ENCODE results near the gene NDC1.

Gene NDC1

GRCh38 chr1:53735261-53735660 lies 102.8 kb downstream of the NDC1 start:
- DNase-seq (ENCODE audit: insufficient read length) (no peak), FAIRE-seq (no peak)
- TF ChIP-seq POLR2AphosphoS5 (IDR thresholded peaks at IDR 0.05; ENCODE audit: low read depth, low read length): no peak
- no peak for TF ChIP-seq TAF1 (IDR thresholded peaks at IDR 0.05; ENCODE audit: borderline replicate concordance, low read depth, low read length)
- no peak for TF ChIP-seq POLR2A (IDR thresholded peaks at IDR 0.05; ENCODE audit: low read depth, low read length)

GRCh38 chr1:53734650-53735211 lies 103.4 kb downstream of the NDC1 start:
- TF ChIP-seq POLR2AphosphoS5 (IDR thresholded peaks at IDR 0.05; ENCODE audit: low read depth, low read length) (no peak), TAF1 (IDR thresholded peaks at IDR 0.05; ENCODE audit: borderline replicate concordance, low read depth, low read length) (no peak), POLR2A (IDR thresholded peaks at IDR 0.05; ENCODE audit: low read depth, low read length) (no peak)
- no peak for DNase-seq (ENCODE audit: insufficient read length)
- no peak for FAIRE-seq

- FAIRE-seq (no peak), DNase-seq (ENCODE audit: insufficient read length) (no peak)
- no peak for TF ChIP-seq POLR2A (IDR thresholded peaks at IDR 0.05; ENCODE audit: low read depth, low read length)
- TF ChIP-seq TAF1 (IDR thresholded peaks at IDR 0.05; ENCODE audit: borderline replicate concordance, low read depth, low read length): no peak
- TF ChIP-seq POLR2AphosphoS5 (IDR thresholded peaks at IDR 0.05; ENCODE audit: low read depth, low read length): no peak
These were observed 104.0 kb downstream of the NDC1 start for GRCh38 chr1:53733975-53734649.

- DNase-seq (ENCODE audit: insufficient read length) (no peak), FAIRE-seq (no peak)
- TF ChIP-seq POLR2A (IDR thresholded peaks at IDR 0.05; ENCODE audit: low read depth, low read length) (no peak), TAF1 (IDR thresholded peaks at IDR 0.05; ENCODE audit: borderline replicate concordance, low read depth, low read length) (no peak), POLR2AphosphoS5 (IDR thresholded peaks at IDR 0.05; ENCODE audit: low read depth, low read length) (no peak)
These were observed 104.6 kb downstream of the NDC1 start for GRCh38 chr1:53733447-53733931.

GRCh38 chr1:53732912-53733317 lies 105.2 kb downstream of the NDC1 start:
- TF ChIP-seq POLR2A (IDR thresholded peaks at IDR 0.05; ENCODE audit: low read depth, low read length): no peak
- no peak for TF ChIP-seq TAF1 (IDR thresholded peaks at IDR 0.05; ENCODE audit: borderline replicate concordance, low read depth, low read length)
- no peak for TF ChIP-seq POLR2AphosphoS5 (IDR thresholded peaks at IDR 0.05; ENCODE audit: low read depth, low read length)
- DNase-seq (ENCODE audit: insufficient read length): no peak
- no peak for FAIRE-seq

GRCh38 chr1:53732409-53732808 lies 105.7 kb downstream of the NDC1 start:
- no peak for DNase-seq (ENCODE audit: insufficient read length)
- TF ChIP-seq POLR2A (IDR thresholded peaks at IDR 0.05; ENCODE audit: low read depth, low read length) (no peak), POLR2AphosphoS5 (IDR thresholded peaks at IDR 0.05; ENCODE audit: low read depth, low read length) (no peak), TAF1 (IDR thresholded peaks at IDR 0.05; ENCODE audit: borderline replicate concordance, low read depth, low read length) (no peak)
- no peak for FAIRE-seq

GRCh38 chr1:53731779-53732305 lies 106.3 kb downstream of the NDC1 start:
- TF ChIP-seq POLR2AphosphoS5 (IDR thresholded peaks at IDR 0.05; ENCODE audit: low read depth, low read length) (no peak), TAF1 (IDR thresholded peaks at IDR 0.05; ENCODE audit: borderline replicate concordance, low read depth, low read length) (no peak), POLR2A (IDR thresholded peaks at IDR 0.05; ENCODE audit: low read depth, low read length) (no peak)
- DNase-seq (ENCODE audit: insufficient read length): no peak
- FAIRE-seq: no peak

- DNase-seq (ENCODE audit: insufficient read length) (no peak), FAIRE-seq (no peak)
- TF ChIP-seq POLR2A (IDR thresholded peaks at IDR 0.05; ENCODE audit: low read depth, low read length) (no peak), TAF1 (IDR thresholded peaks at IDR 0.05; ENCODE audit: borderline replicate concordance, low read depth, low read length) (no peak), POLR2AphosphoS5 (IDR thresholded peaks at IDR 0.05; ENCODE audit: low read depth, low read length) (no peak)
These were observed 107.0 kb downstream of the NDC1 start for GRCh38 chr1:53731043-53731600.

GRCh38 chr1:53730224-53730865 lies 107.8 kb downstream of the NDC1 start:
- no peak for FAIRE-seq

GRCh38 chr1:53729456-53730223 lies 108.5 kb downstream of the NDC1 start:
- DNase-seq (ENCODE audit: insufficient read length): no peak
- FAIRE-seq: no peak
- TF ChIP-seq TAF1 (IDR thresholded peaks at IDR 0.05; ENCODE audit: borderline replicate concordance, low read depth, low read length) (no peak), POLR2A (IDR thresholded peaks at IDR 0.05; ENCODE audit: low read depth, low read length) (no peak), POLR2AphosphoS5 (IDR thresholded peaks at IDR 0.05; ENCODE audit: low read depth, low read length) (no peak)

More at GRCh38 chr1:53730224-53730865, 107.8 kb downstream of the NDC1 start:
- no peak for DNase-seq (ENCODE audit: insufficient read length)
- no peak for TF ChIP-seq POLR2AphosphoS5 (IDR thresholded peaks at IDR 0.05; ENCODE audit: low read depth, low read length)
- TF ChIP-seq TAF1 (IDR thresholded peaks at IDR 0.05; ENCODE audit: borderline replicate concordance, low read depth, low read length): no peak
- TF ChIP-seq POLR2A (IDR thresholded peaks at IDR 0.05; ENCODE audit: low read depth, low read length): no peak
